AG09309 (cell line): ENCODE measurements around the gene SOCS2.

Source experiments
- DNase-seq: peaks from one replicate; pipeline ENCODE4 v3.0.0-alpha.2; 2010; ENCODE audit warnings: low read depth
- H3K4me3 ChIP-seq: 2 replicates; pipeline ENCODE4 v1.5.1; 2011; ENCODE audit warnings: mild to moderate bottlenecking, low read depth, low read length, moderate library complexity; ENCODE audit not compliant: control insufficient read depth
- CTCF ChIP-seq: IDR thresholded peaks from 2 replicates; pipeline ENCODE4 v1.5.1; 2011; ENCODE audit warnings: mild to moderate bottlenecking, low read depth, low read length, inconsistent platforms; ENCODE audit not compliant: insufficient read depth, control insufficient read depth; ENCODE audit errors: missing control alignments

SOCS2 gene

DNA sequence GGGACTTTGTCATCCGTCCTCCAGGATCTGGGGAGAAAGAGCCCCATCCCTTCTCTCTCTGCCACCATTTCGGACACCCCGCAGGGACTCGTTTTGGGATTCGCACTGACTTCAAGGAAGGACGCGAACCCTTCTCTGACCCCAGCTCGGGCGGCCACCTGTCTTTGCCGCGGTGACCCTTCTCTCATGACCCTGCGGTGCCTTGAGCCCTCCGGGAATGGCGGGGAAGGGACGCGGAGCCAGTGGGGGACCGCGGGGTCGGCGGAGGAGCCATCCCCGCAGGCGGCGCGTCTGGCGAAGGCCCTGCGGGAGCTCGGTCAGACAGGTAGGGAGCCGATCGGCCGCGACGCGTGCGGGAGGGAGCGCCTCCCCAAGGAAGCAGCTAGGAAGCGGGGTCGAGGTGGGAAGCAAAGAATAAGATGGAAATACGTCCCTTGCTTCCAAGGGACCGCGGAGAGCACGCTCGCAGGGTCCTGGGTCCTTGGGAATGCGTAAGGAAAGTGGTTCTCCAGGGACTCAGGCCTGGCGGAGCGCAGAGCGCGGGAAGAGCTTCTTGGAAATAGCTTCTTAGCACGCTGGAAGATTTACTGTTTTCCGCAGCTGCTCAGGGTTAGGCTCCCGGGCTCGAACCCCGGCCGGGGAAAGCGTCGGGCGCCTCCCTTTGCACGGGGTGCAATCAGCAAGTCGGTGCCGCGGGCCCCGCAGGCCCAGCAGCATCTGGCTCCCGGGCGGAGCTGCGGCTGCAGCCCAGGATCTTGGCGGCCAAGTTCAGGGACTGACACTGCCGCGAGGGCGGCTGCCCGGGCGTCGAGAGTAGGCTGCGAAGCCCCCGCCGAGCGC, 457 bp downstream of the SOCS2 start:
- H3K4me3 ChIP-seq: peak overlapping the region; percentile 83
- TF ChIP-seq CTCF: no peak
- no peak for DNase-seq

- DNase-seq: no peak
- H3K4me3 ChIP-seq: peak overlapping the region; percentile 83
- no peak for TF ChIP-seq CTCF
Observed at GRCh38 chr12:93573552-93574223, 1.2 kb downstream of the SOCS2 start.

GRCh38 chr12:93577222-93577621, 4.7 kb downstream of the SOCS2 start:
- no peak for DNase-seq
- no peak overlapping the region for H3K4me3 ChIP-seq
- no peak for TF ChIP-seq CTCF

GRCh38 chr12:93578221-93578620, 5.7 kb downstream of the SOCS2 start:
- no peak for TF ChIP-seq CTCF

DNA sequence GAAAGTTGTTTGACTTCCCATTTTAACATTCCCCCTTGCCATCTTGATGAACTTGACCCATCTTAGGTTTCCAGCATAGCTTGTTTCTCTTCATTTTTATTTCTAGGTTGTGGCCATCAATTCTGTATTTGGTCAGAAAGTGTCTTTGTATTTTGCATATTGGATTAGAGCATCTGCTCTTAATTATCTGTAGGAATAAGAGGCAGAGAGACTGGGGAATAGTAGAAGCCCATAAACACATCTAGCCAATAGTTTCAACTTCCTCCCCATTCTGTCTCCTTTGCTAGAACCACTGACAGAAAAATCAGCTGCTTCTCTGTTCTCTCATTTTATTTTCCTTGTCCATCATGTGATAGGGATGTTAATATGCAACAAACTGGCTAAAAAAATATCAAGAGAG, 8.2 kb downstream of the SOCS2 start:
- DNase-seq: no peak
- no peak overlapping the region for H3K4me3 ChIP-seq
- TF ChIP-seq CTCF: no peak

More at GRCh38 chr12:93578221-93578620, 5.7 kb downstream of the SOCS2 start:
- no peak for DNase-seq
- no peak overlapping the region for H3K4me3 ChIP-seq

DNA sequence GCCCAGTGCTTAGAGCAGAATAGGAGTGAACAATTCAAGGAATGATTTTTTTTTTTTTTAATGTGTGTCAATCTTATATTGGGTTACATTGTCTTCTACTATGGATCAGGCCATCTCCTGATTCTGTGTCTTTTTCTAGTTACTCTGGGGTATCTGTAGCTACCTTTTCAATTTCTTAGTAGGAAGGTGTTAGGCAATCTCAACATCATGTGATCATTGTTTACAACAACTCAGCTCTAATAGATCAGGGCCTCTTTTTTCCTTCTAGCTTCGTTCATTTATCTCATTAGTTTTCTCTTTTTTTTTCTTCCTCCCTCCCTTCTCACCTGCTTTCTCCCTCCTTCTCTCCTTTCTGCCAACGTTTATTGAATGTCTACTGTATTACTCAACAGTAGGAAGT, 8.9 kb downstream of the SOCS2 start:
- no peak overlapping the region for H3K4me3 ChIP-seq
- TF ChIP-seq CTCF: no peak
- DNase-seq: no peak

GRCh38 chr12:93582351-93582750, 9.9 kb downstream of the SOCS2 start:
- DNase-seq: no peak
- no peak for TF ChIP-seq CTCF
- H3K4me3 ChIP-seq: no peak overlapping the region
